Sigmoid colon (tissue), 7 donors: ENCODE results near the gene SPZ1. TPM values are rescaled to one million over a fixed set of nuclear protein-coding genes. Genes with fewer than 3 reads are reported as not detected.

Source experiments
- DNase-seq: peaks from one replicate; pipeline ENCODE4 v3.0.0-alpha.2; 2019
- H3K27ac ChIP-seq, 4 donors: fragments of 200-600 bp; sonication (generic); one replicate each; pipeline ENCODE4 v1.5.1; 2016 to 2019; ENCODE audit warnings: mild to moderate bottlenecking in 1 of 4
- H3K27me3 ChIP-seq, 3 donors: fragments of 200-600 bp; sonication (generic); one replicate each; pipeline ENCODE4 v1.5.1; 2019; ENCODE audit warnings: mild to moderate bottlenecking in 1 of 3
- H3K36me3 ChIP-seq, 4 donors: fragments of 200-600 bp; sonication (generic); one replicate each; pipeline ENCODE4 v1.5.1; 2016 to 2019
- H3K4me1 ChIP-seq, 4 donors: fragments of 200-600 bp; sonication (generic); one replicate each; pipeline ENCODE4 v1.5.1; 2017 to 2019
- H3K4me3 ChIP-seq, 4 donors: fragments of 200-600 bp; sonication (generic); one replicate each; pipeline ENCODE4 v1.5.1; 2017 to 2019; ENCODE audit warnings: mild to moderate bottlenecking in 2 of 4, moderate library complexity in 1 of 4
- H3K9me3 ChIP-seq, 4 donors: fragments of 200-600 bp in 3 of 4; sonication (generic) in 3 of 4; one replicate each; pipeline versions ENCODE4 v1.5.1 to v1.6.1; 2013 to 2019
- CTCF ChIP-seq, 4 experiments: fragments of 450-650 bp in 3 of 4; fragments of 200-600 bp in 1 of 4; IDR thresholded peaks; one replicate each; pipeline ENCODE4 v1.5.1; 2016 to 2019; ENCODE audit warnings: antibody characterized with exemption in 4 of 4, mild to moderate bottlenecking in 3 of 4, moderate library complexity in 2 of 4
- EP300 ChIP-seq, 4 donors: sonication (generic); formaldehyde crosslinking; IDR thresholded peaks; one replicate each; pipeline ENCODE4 v1.6.1; 2017; ENCODE audit warnings: antibody characterized with exemption in 4 of 4
- POLR2A ChIP-seq, 2 donors: fragments of 450-650 bp; IDR thresholded peaks; one replicate each; pipeline ENCODE4 v1.6.1; 2016; ENCODE audit warnings: antibody characterized with exemption in 2 of 2, mild to moderate bottlenecking in 2 of 2, moderate library complexity in 2 of 2
- POLR2AphosphoS5 ChIP-seq, 4 donors: sonication (generic); formaldehyde crosslinking; IDR thresholded peaks; one replicate each; pipeline ENCODE4 v1.6.1; 2017; ENCODE audit warnings: antibody characterized with exemption in 4 of 4
- WGBS, 2 donors: extraction: QIAGEN DNeasy Blood & Tissue Kit; methylation state at CpG; one replicate each; pipeline ENCODE4 v1.1.7; 2013; 5-methylcytosine and 5-hydroxymethylcytosine counted together
- intact Hi-C: fragments of 100-400 bp; cut with DNase I; formaldehyde crosslinking; loops from one replicate; pipeline ENCODE4 v1.15.1; 2023
- polyA plus RNA-seq, 3 donors: library from polyadenylated mRNA; stranded (reverse); fragments of 200-250 nt; gene quantifications; one replicate each; pipeline ENCODE4 v1.2.3, GENCODE V29; 2013
- total RNA-seq, 4 donors: library from RNA; depleted of rRNA; stranded (reverse); fragments of >200 nt; gene quantifications; one replicate each; pipeline ENCODE4 v1.1.0, GENCODE V29; 2016
- donor health status: healthy with polysubstance abuse.
- donor health status: Bipolar disorder and iron deficiency.
- donor health status: healthy.

Gene SPZ1
- total and polyA plus RNA-seq, 7 donors, result not detected

GRCh38 chr5:80302636-80303035 lies 17.2 kb upstream of the SPZ1 start:
- DNase-seq, result no peak
- no peak for TF ChIP-seq POLR2A (IDR thresholded peaks at IDR 0.05)
- TF ChIP-seq POLR2AphosphoS5 (IDR thresholded peaks at IDR 0.05), result no peak
- no peak for TF ChIP-seq EP300 (IDR thresholded peaks at IDR 0.05)
- TF ChIP-seq CTCF (IDR thresholded peaks at IDR 0.05), result no peak
- intact Hi-C loops, result loop anchor here (10.0 kb wide), 1 partner anchor 308 kb away; the partner anchor contains the start of gene MTX3
- Histone ChIP-seq H3K9me3 (no peaks in the 10 kb centered on the region), H3K27me3 (no peaks in the 10 kb centered on the region), H3K36me3 (no peaks in the 10 kb centered on the region), H3K4me1 (no peaks in the 10 kb centered on the region), H3K27ac (no peak overlapping the region), H3K4me3 (no peak overlapping the region)
- 46 to 79% methylated on average over 11 of the region's 11 CpGs for WGBS, 2 donors

GRCh38 chr5:80308526-80308925 lies 11.3 kb upstream of the SPZ1 start:
- no peaks in the 10 kb centered on the region for H3K4me1 ChIP-seq
- no peak for DNase-seq
- no peaks in the 10 kb centered on the region for H3K36me3 ChIP-seq
- H3K27me3 ChIP-seq, result no peaks in the 10 kb centered on the region
- TF ChIP-seq EP300 (IDR thresholded peaks at IDR 0.05) (no peak), POLR2A (IDR thresholded peaks at IDR 0.05) (no peak), POLR2AphosphoS5 (IDR thresholded peaks at IDR 0.05) (no peak), CTCF (IDR thresholded peaks at IDR 0.05) (no peak)
- intact Hi-C loops, result loop anchor here (5.0 to 10.0 kb wide), 2 partner anchors 51 to 314 kb away; partner anchors contain the start of genes MTX3 and SERINC5
- 72 to 80% methylated on average over 11 of the region's 11 CpGs for WGBS, 2 donors
- no peak overlapping the region for H3K4me3 ChIP-seq
- no peak overlapping the region for H3K27ac ChIP-seq
- no peaks in the 10 kb centered on the region for H3K9me3 ChIP-seq

- H3K9me3 ChIP-seq, result no peaks in the 10 kb centered on the region
- intact Hi-C loops, result loop anchor here (5.0 to 10.0 kb wide), 2 partner anchors 53 to 315 kb away; partner anchors contain the start of genes MTX3 and SERINC5
- no peak for TF ChIP-seq CTCF (IDR thresholded peaks at IDR 0.05)
- TF ChIP-seq POLR2A (IDR thresholded peaks at IDR 0.05), result no peak
- no peak for TF ChIP-seq EP300 (IDR thresholded peaks at IDR 0.05)
- no peak for TF ChIP-seq POLR2AphosphoS5 (IDR thresholded peaks at IDR 0.05)
- no peaks in the 10 kb centered on the region for H3K4me1 ChIP-seq
- WGBS, 2 donors, result 81 to 87% methylated on average over 34 of the region's 34 CpGs
- no peak for DNase-seq
- no peak overlapping the region for H3K4me3 ChIP-seq
- H3K27ac ChIP-seq, result no peak overlapping the region
- no peaks in the 10 kb centered on the region for H3K36me3 ChIP-seq
- H3K27me3 ChIP-seq, result no peaks in the 10 kb centered on the region
Measured at GRCh38 chr5:80309871-80310665, 9.7 kb upstream of the SPZ1 start.

GRCh38 chr5:80315244-80315643 lies 4.6 kb upstream of the SPZ1 start:
- H3K27ac ChIP-seq, result no peak overlapping the region
- no peaks in the 10 kb centered on the region for H3K27me3 ChIP-seq
- peaks cover 0 to 9% (median 0%) of the 10 kb centered on the region in 4 donors for H3K4me1 ChIP-seq
- WGBS, 2 donors, result 90 to 96% methylated on average over 1 of the region's 1 CpG
- no peak for DNase-seq
- TF ChIP-seq POLR2AphosphoS5 (IDR thresholded peaks at IDR 0.05) (no peak), POLR2A (IDR thresholded peaks at IDR 0.05) (no peak), EP300 (IDR thresholded peaks at IDR 0.05) (no peak), CTCF (IDR thresholded peaks at IDR 0.05) (no peak)
- H3K9me3 ChIP-seq, result no peaks in the 10 kb centered on the region
- no peak overlapping the region for H3K4me3 ChIP-seq
- no peaks in the 10 kb centered on the region for H3K36me3 ChIP-seq
- intact Hi-C loops, result no loop called here
